NCI-H1930 (cell line): ENCODE results near the gene CALU.

Experiments used
- DNase-seq, 2 experiments: peaks; one replicate each; lab custom pipeline; 2025; lab: John Stamatoyannopoulos, UW

Gene CALU

GRCh38 chr7:128724743-128725142, 14.4 kb upstream of the CALU start:
- no peak for DNase-seq

DNA sequence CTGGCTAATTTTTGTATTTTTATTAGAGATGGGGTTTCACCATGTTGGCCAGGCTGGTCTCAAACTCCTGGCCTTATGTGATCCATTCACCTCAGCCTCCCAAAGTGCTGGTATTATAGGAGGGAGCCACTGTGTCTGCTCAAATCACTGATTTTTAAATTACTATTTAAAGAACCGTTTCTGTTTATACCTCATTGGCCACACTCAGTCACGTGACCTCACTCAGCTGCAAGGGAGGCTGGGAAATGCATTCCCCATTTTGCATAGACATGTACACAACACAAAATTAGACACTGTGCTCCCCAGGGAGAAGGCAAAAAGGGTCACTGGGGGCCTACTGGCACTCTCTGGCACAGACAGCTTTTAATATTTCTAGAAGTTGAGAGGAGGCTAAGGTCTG, 13.6 kb upstream of the CALU start:
- no peak for DNase-seq

DNA sequence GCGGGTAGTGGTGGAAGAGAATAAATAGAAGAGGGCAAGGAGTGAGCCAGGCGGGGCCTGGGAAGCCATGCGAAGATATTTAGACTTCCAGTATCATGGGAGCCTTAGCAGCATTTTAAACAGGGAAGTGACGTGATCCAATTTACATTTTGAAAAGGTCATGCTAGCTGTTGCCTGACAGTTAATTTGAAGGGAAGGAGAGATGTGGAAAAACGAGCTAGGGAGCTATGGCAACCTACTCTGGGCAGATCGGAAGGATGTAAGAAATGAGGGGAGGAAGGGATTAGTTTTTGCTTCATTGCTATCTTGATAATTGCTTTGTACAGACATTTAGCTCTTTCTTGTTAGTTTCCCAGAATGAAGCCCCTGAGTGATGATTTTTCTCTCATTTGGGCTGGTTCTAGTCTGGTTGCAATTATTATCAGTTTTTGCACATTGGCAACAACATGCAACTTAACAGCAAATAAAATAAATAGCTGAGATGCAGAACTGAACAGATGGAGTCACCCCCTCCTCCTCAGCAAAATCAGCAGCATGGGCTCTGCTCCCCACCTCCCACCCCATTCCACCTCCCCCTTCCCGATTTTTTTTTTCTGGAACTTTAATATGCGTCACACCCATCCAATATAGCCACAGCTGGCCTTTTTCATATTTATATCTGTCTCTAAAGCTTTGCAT, 13.0 kb upstream of the CALU start:
- DNase-seq: no peak

GRCh38 chr7:128726737-128727072, 12.5 kb upstream of the CALU start:
- DNase-seq: no peak

DNA sequence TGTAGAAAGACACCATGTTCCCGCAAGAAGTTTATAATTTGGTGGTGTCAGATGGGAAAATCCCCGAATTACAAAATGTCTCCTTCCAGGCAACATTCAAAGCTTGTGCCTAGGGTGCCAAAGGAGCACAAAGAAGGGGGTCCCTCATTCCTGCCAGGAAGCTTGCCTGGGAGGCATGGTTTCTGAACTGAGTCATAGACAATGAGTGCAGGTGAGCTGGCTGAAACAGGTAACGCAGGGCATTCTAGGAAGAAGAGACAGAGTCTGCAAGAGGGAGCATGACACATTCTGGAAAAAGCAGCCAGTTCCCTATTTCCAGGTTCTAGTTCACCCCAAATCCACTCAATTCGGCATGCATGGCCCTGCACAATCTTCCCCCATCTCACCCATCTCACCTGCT, 11.9 kb upstream of the CALU start:
- DNase-seq: no peak

DNA sequence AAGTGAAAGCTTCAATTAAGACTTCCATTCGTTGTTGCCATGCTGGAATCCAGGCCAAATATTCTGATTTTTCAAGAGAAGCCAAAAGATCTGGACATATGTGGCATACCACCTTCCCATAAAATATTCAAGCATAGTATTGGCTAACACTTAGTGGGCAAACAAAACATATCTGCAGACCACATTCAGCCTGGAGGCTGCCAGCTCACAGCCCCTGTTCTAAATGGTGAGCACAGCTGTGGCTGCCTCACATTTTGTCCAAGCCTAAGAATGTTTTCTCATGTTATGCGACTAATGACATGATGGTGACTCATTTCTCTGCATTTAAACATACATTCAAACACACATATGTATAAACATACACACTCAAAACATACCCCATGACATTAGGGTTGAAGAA, 10.6 kb upstream of the CALU start:
- no peak for DNase-seq

GRCh38 chr7:128729494-128729893, 9.7 kb upstream of the CALU start:
- DNase-seq: no peak

- no peak for DNase-seq
These were observed 8.0 kb upstream of the CALU start for GRCh38 chr7:128731184-128731583.

- DNase-seq: no peak
These were observed 6.5 kb upstream of the CALU start for GRCh38 chr7:128732521-128733277.

DNA sequence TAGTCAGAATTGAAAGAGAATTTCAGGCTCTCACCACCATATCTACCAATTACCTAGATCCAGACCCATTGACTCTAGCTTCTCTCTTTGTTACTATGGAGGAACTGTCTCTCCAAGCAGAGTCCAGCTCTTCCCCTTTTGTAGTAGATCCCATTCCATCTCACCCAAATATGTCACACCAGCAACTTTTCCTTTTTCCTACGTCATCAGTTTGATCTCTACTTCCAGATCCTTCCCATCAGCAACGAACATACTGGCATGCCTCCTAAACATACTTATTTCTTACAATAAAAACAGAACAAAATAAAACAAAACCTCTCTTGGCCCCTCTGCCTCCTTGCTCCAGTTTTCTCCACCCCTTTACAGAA, 5.9 kb upstream of the CALU start:
- no peak for DNase-seq

DNA sequence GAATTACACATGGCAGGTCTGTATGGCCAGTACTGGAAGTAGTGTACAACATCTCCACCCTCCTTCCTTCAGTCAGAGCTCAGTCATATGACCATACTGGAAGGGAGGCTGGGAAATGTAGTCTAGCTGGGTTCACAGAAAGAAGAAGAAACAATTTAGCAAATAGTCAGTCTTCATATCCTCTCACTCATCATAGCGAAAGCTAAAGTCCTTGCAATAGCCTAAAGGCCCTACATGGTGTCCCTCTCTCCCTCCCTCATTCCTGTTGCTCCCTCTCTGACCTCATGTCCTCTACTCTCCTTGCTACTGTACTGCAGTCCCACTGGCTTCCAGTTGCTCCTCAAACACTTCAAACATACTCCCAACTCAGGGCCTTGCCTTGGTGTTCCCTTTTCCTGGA, 4.3 kb upstream of the CALU start:
- no peak for DNase-seq

- DNase-seq: no peak
These were observed 3.7 kb upstream of the CALU start for GRCh38 chr7:128735436-128735835.

DNA sequence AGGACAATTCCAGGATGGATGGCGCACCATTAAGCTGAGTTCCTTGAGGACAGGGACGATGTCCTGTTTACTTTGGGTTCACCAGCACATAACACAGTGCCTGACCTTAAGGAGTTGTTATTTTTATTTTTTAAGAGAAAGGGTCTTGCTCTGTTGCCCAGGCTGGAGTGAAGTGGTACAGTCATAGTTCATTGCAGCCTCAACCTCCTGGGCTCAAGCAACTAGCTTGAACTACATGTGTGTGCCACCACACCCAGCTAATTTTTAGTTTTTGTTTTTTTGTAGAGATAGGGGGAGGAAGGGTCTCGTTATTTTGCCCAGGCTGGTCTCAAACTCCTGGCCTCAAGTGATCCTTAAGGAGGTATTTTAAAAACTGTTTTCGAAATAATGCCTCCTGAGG, 1.7 kb upstream of the CALU start:
- no peak for DNase-seq

GRCh38 chr7:128737867-128738385, 1.2 kb upstream of the CALU start:
- DNase-seq: no peak

DNA sequence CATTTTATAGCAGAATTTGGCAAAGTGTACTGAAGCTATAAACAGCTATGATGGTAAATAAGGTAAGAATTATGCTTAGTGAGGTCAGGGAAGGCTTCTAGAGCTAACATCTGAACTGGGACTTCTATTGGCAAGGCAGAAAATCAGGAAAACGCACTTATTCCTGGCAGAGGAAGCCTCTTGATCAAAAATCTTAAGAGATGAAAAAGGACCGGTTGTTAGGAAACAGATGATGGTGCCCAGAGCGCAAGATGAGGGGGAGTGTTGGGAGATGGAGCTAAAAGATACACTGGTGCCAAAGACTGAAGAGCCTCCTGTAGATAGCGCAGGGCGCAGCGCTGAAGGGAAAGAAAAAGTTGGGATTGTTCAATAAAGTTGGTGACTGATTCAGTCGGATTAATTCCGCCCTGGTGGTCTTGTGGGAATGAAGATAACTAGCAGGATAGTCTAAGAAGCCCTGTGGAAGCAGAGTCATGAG, 550 bp upstream of the CALU start:
- DNase-seq: no peak

DNA sequence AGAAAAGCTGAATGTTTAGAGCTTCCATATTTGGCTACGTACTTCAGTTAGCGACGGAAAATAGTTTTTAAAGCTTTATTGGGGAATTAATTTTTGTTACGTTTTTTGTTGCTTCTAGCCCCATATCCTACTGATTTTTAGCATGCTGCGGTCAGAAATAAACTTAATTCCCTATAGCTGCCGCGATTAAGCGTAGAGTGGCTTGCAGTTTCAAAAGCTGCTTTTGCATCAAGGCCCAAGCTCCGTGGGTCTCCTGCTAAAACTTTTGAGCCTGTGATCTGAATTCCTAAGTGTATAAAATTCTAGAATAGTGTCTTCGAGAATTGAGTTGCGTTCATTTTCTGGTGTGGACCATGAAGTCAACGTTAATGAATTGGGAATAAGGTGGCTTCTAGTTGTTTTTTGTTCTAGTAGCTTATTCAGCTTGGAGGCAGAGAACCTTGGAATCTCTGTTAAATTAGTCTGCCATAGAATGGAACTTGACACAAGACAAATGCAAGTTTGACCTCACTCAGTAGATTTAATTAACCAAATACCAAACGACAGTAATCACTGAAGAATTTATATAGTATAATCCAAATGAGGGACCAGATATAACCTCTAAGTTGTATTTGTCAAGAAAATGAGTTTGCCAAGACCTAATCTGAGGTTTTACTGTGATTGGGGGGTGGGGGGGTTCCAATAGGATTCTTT, 977 bp downstream of the CALU start:
- DNase-seq: no peak

DNA sequence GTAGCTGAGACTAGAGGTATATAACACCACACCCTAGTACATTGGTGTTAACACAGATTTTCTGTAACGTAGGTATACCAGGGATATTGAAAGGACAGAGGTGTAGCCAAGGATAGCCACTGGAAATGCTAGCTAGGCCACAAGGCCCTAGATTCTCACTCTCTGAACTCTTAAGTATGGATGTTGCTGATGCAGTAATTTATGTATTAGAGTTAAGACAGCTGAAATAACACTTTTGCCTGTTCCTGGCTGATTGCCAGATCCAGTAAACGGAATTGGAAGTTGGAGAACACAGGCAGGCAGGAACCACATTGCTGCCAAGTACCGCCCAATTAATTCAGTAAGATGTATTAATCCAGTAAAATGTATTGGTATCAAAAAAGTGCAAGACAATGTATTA, 1.8 kb downstream of the CALU start:
- DNase-seq: no peak

GRCh38 chr7:128741491-128741890, 2.3 kb downstream of the CALU start:
- no peak for DNase-seq

GRCh38 chr7:128742206-128742605, 3.0 kb downstream of the CALU start:
- DNase-seq: no peak

DNA sequence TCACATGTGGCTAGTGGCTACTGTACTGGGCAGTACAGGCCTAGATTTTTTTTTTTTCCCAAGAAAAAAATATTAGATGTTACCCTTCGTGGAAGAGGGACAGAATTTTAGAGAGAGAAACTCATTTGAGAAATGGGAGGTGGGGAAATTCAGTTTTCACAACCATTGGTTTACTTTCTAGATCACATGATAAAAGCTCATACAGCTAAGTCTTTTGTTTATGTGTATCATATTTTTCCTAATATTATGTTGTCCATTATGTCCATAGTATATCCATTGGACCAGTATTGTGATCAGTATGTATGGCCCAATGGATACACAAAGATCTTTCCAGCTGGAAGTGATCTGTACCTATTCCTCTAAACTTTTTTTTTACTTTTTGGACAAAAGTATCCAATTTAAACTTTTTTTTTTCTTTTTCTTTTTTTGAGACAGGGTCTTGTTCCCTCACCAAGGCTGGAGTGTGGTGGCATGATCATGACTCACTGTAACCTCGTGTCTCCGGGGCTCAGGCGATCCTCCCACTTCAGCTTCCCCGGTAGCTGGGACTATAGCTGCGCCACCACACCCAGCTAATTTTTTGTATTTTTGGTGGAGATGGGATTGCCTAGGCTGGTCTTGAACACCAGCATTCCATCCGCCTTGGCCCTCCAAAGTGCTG, 4.1 kb downstream of the CALU start:
- no peak for DNase-seq

- no peak for DNase-seq
These were observed 5.3 kb downstream of the CALU start for GRCh38 chr7:128744366-128744905.

GRCh38 chr7:128745706-128746105, 6.5 kb downstream of the CALU start:
- DNase-seq: no peak
